HG02840 (cell line): Measurements from ENCODE around the gene ICAM3.

Source experiments
- ATAC-seq: cut with Tn5 transposase; IDR thresholded peaks from one replicate; pipeline ENCODE4 v1.9.1; 2021; ENCODE audit warnings: mild to moderate bottlenecking, moderate library complexity, moderate number of reproducible peaks; ENCODE audit not compliant: unreplicated experiment, low FRiP score

ICAM3 gene

DNA sequence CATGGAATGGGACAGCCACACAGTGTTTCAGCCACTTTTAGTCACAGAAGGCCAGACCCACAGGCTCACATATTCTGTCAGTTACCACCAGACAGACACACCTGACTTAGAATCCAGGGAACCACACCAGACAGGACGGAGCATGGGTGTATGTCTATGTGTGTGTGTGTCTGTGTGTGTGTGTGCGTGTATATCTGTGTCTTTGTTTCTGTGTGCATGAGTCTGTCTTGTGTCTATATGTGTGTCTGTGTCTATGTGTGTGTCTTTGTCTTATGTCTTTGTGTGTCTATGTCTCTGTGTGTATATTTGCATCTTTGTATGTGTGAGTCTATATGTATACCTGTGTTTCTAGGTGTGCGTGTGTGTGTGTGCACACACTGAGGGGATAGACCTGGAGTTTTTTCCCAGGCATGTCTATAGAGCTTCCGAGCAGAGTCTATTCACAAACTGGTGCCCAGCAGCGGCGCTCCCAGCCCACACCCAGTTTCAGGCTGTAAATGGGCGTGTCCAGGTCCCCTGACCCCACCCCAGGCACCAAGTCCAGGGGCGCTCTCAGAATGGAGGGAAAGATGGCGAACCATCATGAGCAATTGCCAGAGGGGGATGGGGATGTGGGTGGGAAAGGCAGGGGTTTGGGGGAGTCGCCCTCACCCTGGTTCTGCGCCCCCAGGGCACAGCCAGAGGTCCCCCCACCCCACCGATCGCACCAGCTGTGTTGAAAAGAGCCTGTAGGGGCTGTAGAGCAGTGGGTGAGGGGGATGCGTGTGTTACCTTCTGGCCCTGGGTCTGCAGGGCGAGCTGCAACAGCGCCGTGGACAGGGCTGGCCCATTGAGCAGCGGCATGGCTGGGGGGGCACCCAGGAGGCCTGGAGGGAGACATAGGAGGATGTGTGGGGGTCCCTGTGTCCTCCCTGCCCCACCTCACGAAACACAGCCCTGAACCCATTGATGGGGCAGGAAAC lies 17.3 kb downstream of the ICAM3 start:
- no peak for ATAC-seq

DNA sequence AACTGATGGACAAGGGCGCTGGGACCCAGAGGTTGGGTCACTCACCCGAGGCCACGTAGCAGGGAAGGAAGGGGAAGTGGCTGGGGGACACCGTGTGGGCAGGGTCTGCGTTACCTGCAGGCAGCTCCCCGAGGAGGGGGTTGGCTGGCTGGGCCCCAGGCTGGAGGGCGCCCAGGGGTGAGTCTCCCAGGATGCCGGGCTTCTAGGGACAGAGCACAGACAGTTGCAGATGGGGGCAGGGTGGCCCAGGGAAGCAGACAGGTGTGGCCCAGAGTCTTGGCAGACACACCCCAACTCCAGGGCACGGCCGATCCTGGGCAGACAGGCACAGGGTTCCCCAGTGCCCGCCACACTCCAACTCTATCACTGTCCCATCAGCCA lies 18.0 kb downstream of the ICAM3 start:
- no peak for ATAC-seq

DNA sequence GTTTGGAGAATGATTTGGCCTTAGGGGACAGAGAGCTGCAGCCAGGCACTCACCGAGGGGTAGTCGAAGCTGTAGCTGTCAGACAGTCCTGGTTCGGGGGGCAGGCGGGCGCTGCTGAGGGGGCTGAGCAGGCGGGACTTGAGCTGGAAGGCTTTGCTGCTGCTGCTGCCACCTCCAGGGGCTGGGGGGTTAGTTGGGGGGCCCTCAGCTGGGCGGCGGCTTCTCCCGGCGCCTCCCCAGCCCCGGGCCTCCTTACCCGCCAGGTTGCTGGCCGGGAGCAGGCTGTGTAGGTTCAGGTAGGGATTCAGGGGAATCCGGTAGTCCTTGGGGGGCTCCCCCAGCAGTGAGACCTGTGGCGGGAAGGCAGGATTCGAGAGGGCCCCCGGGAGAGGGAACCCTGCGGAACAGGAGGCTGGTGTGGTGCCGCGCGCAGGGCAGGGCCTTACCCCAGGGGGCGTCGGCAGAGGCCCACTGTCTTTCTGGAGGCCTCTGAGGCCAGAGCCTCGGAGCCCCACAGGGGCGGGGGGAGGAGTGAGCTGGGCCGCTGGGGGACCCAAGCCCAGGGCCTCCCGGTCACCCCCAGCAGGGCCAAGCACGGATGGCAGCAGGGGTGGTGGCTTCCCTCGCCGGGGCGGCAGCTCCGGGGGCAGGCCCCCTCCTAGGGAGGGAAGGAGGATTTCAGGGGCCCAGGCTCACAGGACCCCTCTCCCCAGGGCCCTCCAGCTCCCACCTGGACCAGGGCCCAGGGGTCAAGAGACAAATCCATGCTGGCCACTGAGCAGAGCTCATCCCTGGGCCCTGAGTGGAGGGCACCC lies 18.6 kb downstream of the ICAM3 start:
- ATAC-seq, result no peak

DNA sequence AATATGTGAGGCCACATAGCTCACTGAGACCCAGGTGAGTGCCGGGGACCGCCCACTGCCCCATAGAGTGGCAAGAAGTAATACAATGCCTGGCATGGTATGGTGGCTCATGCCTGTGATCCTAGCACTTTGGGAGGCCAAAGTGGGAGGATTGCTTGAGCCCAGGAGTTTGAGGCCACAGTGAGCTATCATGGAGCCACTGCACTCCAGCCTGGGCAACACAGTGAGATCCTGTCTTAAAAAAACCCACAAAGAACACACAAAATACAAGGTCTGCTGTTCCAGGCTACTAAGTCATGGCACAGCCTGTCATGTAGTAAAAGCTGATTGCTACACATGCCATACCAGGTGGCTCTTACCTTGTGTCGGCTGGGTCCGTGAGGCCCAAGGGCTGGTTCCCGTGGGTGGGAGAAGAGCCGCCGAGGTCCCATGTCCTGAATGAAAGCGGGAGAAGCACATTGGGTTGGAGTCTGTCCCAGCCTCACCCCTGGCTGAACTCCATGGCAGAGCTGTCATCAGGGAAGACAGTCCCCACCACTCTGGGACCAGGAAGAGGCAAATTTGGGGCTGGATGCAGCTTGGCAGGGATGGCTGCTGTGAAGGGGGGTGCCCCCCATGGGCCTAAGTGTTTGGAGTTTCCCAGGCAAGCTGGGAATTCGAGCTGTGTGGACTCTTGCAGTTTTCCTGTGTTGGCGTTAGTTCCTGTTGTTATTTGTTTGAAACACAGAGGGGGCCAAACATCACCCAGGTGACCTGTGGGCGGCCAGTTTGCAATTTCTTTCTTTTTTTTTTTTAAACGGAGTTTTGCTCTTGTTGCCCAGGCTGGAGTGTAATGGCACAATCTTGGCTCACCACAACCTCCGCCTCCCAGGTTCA lies 20.4 kb downstream of the ICAM3 start:
- ATAC-seq, result no peak

DNA sequence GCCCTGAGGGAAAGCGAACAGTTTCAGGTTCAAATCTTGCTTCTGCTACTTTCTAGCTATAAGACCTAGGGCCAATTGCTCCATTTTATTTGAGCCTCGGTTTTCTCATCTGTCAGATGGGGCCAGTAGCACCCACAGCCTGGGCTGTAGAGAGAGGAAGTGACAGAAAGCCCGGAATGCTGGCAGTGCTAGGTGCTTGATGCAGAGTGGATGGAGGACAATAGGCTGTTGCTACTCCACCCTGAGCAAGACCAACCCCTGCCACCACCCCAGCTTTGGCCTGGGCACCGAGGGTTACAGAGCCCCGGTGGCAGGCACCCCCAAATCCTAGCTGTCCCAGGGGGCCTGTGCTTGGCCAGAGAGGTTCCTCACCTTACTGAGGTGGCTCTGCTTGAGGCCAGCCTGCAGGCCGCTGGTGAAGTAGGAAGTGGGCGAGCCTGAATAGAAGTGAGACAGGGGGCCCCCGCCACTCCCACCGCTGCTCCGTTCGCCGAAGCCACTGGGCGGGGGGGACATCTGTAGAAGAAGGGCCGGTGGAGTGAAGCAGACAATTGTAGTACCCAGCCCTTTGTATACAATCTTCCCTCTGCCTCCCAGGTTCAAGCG lies 21.5 kb downstream of the ICAM3 start:
- no peak for ATAC-seq

DNA sequence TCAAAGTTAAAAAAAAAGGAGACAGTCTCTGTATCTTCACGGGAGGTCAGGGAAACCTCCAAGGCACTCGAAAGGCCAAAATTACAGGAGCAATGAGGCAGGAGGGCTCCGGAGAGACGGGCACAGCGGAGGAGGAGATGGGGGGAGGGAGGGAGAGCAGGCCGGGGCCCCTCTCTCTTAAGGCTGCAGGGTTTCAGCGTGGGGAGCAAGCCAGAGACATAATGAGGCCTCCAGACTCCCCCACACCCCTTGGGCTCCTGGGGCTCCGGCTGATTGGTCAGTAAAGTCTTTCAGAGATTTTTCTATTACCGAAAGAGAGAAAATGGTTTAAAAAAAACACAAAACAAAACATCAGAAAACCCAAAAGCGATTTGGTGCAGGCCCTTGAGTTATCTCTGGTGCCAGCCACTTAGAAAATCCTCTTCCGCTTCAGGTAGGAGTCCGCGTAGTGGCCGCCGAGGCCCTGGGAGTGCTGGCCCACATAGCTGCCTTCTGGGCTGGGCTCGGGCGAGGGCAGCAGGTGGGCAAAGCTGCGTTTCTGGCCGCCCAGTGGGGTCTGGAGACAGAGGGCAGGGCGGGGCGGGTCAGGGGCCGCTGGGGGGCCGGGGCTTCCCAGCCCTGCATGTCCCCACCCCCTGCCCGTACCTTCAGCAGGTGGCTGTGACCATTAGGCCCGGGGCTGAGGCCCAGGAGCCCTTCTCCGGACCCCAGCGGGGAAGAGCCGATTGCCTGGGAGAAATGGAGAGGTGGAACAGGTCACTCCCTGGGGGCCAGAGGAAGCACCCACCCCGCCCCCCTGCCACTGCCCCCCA lies 22.2 kb downstream of the ICAM3 start:
- no peak for ATAC-seq

DNA sequence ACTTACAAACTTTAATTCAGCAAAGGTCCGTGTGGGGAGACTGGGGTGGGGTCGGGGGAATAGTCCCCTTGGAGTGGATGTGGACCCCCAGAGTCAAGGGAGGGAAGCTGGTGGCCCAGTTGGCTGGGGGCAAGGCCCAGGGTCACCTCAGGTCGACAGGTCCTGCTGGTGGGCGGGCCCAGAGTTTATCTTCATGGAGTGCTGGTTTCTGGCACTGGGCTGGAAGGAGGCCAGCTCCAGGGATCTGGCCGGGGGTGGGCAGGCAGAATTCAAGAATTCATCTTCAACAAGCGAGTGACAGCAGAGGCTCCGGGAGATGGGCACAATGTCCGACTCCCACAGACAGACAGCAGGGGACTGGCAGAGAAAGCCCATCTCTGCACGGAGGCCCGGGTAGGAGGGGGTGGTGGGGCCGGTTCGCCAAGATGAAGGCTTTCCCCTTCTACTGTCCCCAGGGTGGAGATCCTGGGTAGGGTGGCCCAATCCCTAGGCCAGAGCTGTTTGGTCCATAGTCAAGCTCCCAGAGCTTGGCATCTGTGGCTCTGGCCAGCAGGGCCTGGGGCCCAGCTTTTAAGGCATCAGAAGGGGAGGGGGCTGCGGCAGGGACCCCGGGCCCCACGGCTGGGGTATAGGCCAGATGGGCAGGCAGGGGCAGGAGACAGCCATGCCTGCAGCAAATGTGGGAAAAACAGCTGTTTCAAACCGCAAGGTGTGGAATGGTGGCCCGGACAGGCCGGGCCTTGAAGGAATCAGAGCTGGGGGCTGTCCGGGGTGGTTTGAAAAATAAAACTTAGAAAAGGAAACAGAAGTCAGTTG lies 23.0 kb downstream of the ICAM3 start:
- no peak for ATAC-seq

DNA sequence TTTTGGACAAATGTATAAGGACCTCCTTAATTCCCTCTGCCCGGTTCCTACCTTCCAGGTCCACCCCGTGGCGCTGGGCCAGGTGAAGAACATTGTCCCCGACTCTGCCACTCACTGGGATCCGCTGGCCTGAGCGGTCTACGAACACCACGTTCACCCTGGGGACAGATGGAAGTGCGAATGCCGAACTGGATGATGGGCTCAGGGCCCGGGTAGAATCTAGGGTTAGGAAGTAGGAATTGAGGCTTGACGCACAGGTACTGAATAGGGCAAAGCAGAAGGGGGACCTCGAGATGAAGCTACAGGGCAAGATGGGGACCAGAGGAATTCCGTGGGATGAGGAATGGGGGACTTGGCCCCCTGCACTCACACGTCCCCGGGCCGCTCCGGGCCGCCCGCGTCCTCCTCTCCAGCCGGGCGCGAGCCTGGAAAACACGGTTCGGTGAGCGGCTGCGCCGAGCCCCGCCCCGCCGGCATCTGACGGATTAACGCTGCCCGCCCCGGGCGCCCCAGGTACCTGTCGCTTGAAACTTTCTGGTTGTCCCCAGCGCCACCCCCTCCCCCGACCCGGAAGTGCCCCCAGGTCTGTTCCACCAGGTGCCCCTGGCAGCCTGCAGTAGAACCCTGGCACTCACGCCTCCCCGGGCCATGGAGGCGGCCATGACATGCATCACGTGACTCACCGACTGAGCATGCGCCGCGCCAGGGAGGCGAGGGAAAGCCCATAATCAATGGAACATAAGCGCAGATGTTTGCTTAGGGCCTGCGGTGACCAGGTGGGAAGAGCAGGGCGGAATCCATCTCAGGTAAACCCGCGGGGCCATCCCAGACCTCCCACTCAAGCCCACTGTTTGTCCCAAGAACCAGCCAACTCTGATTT lies 23.8 kb downstream of the ICAM3 start, which contains the start of gene FDX2:
TSS of gene FDX2 (minus strand) at position 681 of the 880 bp plus-strand sequence. CDS start at position 662, 19 bp downstream.
- peak; percentile 70 for ATAC-seq

DNA sequence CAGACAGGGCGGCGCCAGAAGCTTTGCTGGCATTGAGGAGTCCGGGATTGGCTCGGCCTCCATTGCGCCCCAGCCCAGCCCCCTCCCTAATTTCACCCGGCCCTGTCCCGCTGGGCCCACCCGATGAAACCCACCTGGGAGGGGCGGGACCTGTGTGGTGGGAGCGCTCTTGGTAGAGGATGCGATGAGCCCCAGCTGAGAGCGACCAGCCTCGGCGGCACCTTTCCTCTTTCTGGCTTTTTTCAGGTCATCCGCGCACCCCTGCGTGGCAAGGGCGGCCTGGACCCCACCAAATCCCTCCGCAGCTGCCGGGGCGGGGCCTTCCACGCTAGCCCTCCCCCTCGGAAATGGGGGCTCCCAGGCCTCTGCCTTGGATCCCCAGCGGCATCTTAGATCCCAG lies 30.0 kb downstream of the ICAM3 start, which contains the start of gene ZGLP1:
TSS of gene ZGLP1 (minus strand) at position 393 of the 400 bp plus-strand sequence.
- no peak for ATAC-seq

DNA sequence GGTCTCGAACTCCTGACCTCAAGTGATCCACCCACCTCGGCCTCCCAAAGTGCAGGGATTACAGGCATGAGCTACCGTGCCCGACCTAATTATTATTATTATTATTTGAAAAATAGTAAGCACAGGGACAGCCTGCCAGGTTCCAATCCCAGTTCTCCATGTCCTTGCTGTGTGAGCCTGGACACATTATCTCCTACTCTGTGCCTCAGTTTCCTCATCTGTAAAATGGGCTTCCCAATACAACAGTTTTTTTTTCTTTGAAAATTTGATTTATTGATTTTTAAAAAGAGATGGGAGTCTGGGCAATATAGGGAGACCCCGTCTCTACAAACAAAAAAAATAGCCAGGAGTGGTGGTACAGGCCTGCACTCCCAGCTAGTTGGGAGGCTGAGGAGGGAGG lies 33.1 kb downstream of the ICAM3 start:
- ATAC-seq, result no peak

DNA sequence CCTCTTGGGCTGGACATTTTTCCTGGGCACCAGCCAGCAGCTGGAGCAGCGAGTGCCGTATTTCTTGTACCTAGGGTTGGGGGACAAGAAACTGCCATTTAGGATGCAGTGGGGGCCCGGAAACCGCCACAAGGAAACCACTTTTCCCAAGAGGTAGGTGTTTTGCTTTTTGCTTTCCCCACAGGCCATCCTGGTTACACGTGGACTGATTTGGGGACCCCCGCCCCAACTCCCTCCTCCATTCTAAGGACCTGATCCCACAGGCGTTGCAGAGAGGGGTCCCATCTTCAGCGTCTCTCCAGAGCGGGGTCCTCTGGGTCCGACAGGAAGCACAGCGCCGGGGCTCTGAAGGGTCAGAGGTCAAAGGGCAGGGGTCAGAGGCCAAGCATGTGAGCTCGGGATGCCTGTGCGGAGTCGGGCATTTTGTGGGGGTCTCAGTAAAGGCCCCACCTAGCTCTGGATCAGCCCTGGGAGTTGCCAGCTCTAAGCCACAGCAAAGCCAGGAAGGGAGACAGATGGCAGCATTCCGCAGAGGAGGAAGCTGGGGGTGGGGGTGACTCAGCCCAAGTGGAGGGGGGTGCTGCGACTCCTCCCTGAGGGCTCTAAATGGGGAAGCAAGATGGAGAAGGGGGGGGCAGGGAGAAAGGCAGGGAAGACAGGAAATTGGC lies 34.2 kb downstream of the ICAM3 start:
- ATAC-seq, result no peak

DNA sequence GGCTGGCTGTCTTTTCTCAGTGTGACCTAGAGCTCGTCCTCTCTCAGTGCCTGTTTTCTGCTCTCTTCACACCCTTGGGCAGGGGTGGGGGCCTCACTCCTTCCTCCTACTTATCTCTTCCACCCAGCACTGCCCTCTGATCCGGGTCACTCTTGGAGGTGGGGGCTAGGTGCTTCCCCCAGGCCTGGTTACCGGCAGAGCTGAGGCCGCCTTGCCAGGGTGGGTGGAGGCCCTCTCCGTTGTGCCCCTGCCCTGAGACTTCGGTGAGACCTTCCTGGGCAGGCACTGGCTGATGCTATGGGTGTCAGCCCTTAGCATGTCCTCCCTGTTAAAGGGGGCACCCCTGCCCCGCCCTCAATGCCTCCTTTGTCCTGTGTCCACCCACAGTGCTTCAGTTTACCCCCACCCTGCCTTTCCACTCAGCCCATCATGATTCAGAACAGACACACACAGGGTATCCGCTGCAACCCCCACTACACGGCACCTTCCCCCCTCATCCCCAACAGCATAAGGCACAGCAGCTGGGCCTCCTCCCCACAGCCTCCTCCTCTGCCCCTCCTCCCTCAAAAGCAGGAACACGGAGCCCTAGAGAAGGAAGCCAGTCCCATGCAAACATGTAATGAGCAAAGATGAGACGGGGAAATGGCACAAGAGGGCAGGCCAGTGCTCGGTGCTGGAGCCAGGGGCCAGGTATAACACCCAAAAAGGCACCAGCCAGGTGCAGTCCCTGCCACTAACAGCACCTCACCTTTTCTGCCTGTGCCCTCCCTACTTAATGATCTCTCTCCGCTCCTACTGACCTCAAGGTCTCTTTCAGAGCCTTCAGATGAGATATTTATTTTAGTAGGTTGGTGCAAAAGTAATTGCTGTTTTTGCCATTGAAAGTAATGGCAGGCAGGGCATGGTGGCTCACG lies 39.6 kb downstream of the ICAM3 start:
- ATAC-seq, result no peak

DNA sequence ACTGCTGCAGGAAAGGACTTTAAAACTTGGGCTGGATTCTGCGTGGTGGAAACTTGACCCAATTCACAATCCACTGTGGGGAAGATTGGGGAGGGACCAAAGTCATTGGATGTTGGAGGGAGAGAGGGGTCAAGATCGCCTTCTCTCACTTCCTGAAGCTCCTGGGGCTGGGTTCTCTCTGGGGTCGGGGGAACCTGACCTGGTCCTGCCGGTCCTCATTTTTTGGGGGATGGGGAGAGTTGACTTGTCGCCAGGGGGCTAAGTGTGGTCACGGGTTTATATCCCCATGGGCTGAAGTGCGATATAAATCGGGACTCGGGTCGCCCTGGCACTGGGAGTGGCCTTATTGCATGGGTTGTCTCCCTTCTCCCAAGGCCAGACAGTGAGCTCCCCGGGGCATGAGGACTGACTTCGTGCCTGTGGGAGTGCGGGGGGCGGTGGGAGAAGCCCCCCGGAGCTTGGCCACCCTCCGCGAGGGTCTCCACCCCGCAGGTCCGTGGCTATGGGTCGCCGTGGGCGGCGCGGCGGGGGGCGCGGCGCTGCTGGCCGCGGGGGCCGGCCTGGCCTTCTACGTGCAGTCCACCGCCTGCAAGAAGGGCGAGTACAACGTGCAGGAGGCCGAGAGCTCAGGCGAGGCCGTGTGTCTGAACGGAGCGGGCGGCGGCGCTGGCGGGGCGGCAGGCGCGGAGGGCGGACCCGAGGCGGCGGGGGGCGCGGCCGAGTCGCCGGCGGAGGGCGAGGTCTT lies 43.4 kb downstream of the ICAM3 start:
- ATAC-seq, result no peak

DNA sequence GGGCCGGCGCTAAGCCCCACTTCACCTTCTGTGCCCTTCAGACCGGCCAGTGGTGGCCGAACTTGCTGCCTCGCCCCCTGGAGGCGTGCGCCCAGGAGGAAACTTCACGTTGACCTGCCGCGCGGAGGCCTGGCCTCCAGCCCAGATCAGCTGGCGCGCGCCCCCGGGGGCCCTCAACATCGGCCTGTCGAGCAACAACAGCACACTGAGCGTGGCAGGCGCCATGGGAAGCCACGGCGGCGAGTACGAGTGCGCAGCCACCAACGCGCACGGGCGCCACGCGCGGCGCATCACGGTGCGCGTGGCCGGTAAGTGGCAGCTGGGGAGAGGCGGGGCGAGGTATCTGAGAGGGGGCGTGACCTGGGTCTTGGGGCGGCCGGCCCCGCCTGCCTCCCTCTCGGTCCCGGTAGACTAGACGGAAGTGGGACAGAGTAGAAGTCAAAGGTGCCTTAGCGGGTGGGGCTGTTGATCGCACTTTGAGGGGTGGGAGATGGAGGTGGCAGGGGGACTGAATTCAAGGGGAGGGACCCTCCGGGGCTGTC lies 44.0 kb downstream of the ICAM3 start:
- ATAC-seq, result no peak

DNA sequence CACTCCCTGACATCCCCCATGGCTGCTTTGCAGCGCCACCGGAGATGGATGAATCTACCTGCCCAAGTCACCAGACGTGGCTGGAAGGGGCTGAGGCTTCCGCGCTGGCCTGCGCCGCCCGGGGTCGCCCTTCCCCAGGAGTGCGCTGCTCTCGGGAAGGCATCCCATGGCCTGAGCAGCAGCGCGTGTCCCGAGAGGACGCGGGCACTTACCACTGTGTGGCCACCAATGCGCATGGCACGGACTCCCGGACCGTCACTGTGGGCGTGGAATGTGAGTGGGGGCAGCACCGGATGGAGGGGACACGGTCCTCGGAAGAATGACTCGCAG lies 45.1 kb downstream of the ICAM3 start:
- ATAC-seq, result no peak
